Skin epidermis (tissue), 12 donors: ENCODE results near the gene RCC1.
"Not testable (repeated sequence)": the region's sequence is repeated elsewhere in the genome, so short reads cannot be mapped to it uniquely, and the experiment has no call there.

Experiments used
- H3K27ac ChIP-seq, 21 experiments: fragments of 200-600 bp; sonication (generic) in 11 of 21; one replicate each; pipeline ENCODE4 v1.5.0; 2020; ENCODE audit warnings: mild to moderate bottlenecking in 3 of 21, inconsistent platforms in 2 of 21, moderate library complexity in 2 of 21
- H3K4me3 ChIP-seq, 7 experiments: fragments of 200-600 bp; sonication (generic) in 2 of 7; one replicate each; pipeline ENCODE4 v1.5.0; 2020; ENCODE audit warnings: inconsistent platforms in 2 of 7, mild to moderate bottlenecking in 2 of 7, moderate library complexity in 1 of 7

The RCC1 gene

GRCh38 chr1:28505406-28506187, at the start of gene RCC1:
RCC1 (plus strand) TSS chr1:28506043; CDS start chr1:28529867, 23,824 bp downstream.
- Histone ChIP-seq H3K4me3 (peak within 1 kb of the TSS; percentile 65 to 86 (median 83)), H3K27ac (peak within 1 kb of the TSS; percentile 54 to 96 (median 90))

GRCh38 chr1:28456078-28456477, 49.8 kb upstream of the RCC1 start:
- Histone ChIP-seq H3K4me3 (no peak overlapping the region), H3K27ac (peak overlapping the region in 2 of 21 experiments; percentile 39 to 45)

- Histone ChIP-seq H3K27ac (no peak overlapping the region), H3K4me3 (no peak overlapping the region)
Measured at GRCh38 chr1:28457678-28458077, 48.2 kb upstream of the RCC1 start.

GRCh38 chr1:28458237-28459228, 47.3 kb upstream of the RCC1 start:
- Histone ChIP-seq H3K27ac (peak overlapping the region in 4 of 21 experiments; percentile 4 to 54 (median 28)), H3K4me3 (no peak overlapping the region)

GRCh38 chr1:28466226-28466778, 39.5 kb upstream of the RCC1 start:
- H3K4me3 ChIP-seq: no peak overlapping the region
- H3K27ac ChIP-seq: no peak overlapping the region

- no peak overlapping the region for H3K27ac ChIP-seq
- H3K4me3 ChIP-seq: no peak overlapping the region
Measured at GRCh38 chr1:28470146-28470545, 35.7 kb upstream of the RCC1 start.

GRCh38 chr1:28479497-28479896, 26.3 kb upstream of the RCC1 start:
- not testable (repeated sequence) for H3K27ac ChIP-seq, H3K4me3 ChIP-seq

GRCh38 chr1:28480308-28480707, 25.5 kb upstream of the RCC1 start:
- Histone ChIP-seq H3K27ac (no peak overlapping the region), H3K4me3 (no peak overlapping the region)

- Histone ChIP-seq H3K4me3 (no peak overlapping the region), H3K27ac (no peak overlapping the region)
Measured at GRCh38 chr1:28482138-28482537, 23.7 kb upstream of the RCC1 start.

- Histone ChIP-seq H3K27ac (no peak overlapping the region), H3K4me3 (no peak overlapping the region)
Measured at GRCh38 chr1:28482702-28483101, 23.1 kb upstream of the RCC1 start.

- no peak overlapping the region for H3K27ac ChIP-seq
- no peak overlapping the region for H3K4me3 ChIP-seq
Measured at GRCh38 chr1:28494737-28495136, 11.1 kb upstream of the RCC1 start.

GRCh38 chr1:28499553-28499952, 6.3 kb upstream of the RCC1 start:
- Histone ChIP-seq H3K4me3 (no peak overlapping the region), H3K27ac (no peak overlapping the region)

GRCh38 chr1:28501925-28502324, 3.9 kb upstream of the RCC1 start:
- no peak overlapping the region for H3K4me3 ChIP-seq
- no peak overlapping the region for H3K27ac ChIP-seq

GRCh38 chr1:28503117-28503516, 2.7 kb upstream of the RCC1 start:
- no peak overlapping the region for H3K27ac ChIP-seq

GRCh38 chr1:28506907-28507246, 1.0 kb downstream of the RCC1 start:
- H3K27ac ChIP-seq: peak overlapping the region; percentile 54 to 96 (median 90)

More at GRCh38 chr1:28503117-28503516, 2.7 kb upstream of the RCC1 start:
- H3K4me3 ChIP-seq: no peak overlapping the region

GRCh38 chr1:28507247-28507645, 1.4 kb downstream of the RCC1 start:
- Histone ChIP-seq H3K27ac (peak overlapping the region in 20 of 21 experiments; percentile 78 to 96 (median 90)), H3K4me3 (peak overlapping the region; percentile 65 to 86 (median 83))

More at GRCh38 chr1:28506907-28507246, 1.0 kb downstream of the RCC1 start:
- peak overlapping the region; percentile 65 to 86 (median 83) for H3K4me3 ChIP-seq

GRCh38 chr1:28507646-28508434, 2.0 kb downstream of the RCC1 start:
- Histone ChIP-seq H3K27ac (peak overlapping the region in 20 of 21 experiments; percentile 38 to 96 (median 90)), H3K4me3 (peak overlapping the region; percentile 65 to 86 (median 83))

GRCh38 chr1:28508435-28508754, 2.6 kb downstream of the RCC1 start:
- H3K27ac ChIP-seq: peak overlapping the region in 19 of 21 experiments; percentile 37 to 96 (median 89)
- H3K4me3 ChIP-seq: peak overlapping the region; percentile 65 to 86 (median 83)

GRCh38 chr1:28509705-28510272, 3.9 kb downstream of the RCC1 start:
- H3K27ac ChIP-seq: peak overlapping the region in 15 of 21 experiments; percentile 15 to 96 (median 87)
- H3K4me3 ChIP-seq: peak overlapping the region in 1 of 7 experiments; percentile 83
